ENCODE measurements around the gene SPAG16.

The SPAG16 gene

DNA sequence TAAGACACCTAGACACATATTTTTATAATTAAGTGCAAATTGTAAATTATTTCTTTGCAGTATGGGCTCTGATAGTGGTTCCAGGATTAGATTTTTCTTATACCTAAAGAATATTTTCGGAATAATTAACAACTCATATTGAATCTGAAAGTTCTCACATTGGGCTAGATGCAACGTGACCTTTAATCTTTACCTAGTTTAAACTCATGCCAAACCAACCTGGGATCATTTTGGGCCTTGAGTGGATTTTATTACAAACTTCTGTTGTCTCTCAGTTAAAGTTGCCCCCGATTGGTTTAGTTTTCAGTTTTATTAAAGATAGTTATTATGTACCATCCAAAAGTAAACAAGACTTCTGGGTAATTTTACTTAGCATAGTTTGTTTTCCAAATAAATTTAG lies 896.4 kb downstream of the SPAG16 start:
- DNase-seq (ENCODE audit: low read depth), result no peak

DNA sequence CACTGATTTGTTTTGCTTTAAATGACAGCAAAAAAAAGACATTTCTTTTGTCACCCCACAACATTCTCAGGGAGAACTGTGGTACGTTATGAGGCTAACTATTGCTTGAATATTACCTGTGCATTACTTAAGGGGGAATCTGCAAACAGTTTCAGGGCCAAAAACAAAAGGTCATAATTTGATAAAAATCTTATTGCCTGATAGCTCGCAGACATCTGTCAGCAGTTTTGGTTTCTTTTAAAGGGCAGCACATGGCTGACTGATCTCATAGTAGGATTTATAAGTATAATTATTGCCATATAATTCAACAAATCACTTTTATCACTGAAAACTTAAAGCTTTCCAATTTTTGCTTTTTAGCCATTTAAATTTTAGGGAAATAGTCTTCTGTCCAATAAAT lies 900.2 kb downstream of the SPAG16 start:
- DNase-seq (ENCODE audit: low read depth), result no peak

DNA sequence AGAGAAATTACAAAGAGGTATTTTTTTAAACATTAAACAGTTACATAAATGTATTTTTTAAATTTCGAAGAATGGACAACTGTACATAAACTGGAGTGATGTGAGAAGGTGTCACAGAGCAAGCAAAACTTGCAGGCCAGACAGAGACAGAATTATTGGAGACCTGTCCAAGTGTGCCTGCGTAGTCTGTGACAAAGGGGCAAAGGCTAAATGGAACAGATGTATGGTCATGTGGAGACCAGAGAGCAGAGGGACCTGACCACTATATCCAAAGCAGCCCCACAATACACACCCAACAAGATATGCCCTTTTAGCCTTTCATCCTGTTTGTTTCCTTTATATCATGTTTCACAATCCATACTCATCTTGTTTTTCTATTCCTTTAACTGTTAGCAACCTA lies 901.3 kb downstream of the SPAG16 start:
- no peak for DNase-seq (ENCODE audit: low read depth)

DNA sequence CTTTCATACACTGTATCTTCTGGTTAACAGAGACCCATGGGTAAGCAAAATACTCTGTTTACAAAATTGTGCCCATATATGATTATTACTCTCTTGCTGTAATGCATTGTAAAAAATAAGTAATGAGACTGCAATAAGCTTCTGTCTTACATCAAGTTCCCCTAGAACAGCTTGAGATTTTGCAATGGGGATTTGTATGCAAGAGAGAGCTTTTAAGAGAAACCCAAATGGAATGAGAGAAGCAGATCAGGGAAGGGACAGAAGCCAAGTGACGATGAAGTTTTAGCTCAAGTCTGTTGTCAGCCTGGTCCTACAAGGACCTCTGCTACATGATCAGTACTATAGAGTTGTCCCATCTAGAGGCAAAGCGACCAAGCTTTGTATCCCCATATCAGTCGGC lies 908.4 kb downstream of the SPAG16 start:
- DNase-seq (ENCODE audit: low read depth), result no peak

DNA sequence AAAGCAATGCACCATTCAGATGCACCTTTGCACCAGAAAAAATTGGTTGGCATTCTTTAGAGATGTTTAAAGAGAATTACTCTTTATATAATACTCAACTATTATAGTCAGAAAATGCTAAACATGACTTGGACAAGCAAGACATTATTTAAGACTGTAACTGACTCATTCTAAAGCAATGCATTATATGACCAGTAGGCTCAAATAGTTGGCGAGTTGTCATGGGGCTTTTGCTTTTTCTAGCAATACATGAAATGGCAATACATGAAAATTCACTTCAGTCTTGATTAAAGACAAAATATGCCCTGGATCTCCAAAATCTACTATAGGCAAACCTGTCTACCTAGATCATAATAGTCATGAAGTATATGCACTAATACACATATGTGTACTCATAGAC lies 909.7 kb downstream of the SPAG16 start:
- no peak for DNase-seq (ENCODE audit: low read depth)

DNA sequence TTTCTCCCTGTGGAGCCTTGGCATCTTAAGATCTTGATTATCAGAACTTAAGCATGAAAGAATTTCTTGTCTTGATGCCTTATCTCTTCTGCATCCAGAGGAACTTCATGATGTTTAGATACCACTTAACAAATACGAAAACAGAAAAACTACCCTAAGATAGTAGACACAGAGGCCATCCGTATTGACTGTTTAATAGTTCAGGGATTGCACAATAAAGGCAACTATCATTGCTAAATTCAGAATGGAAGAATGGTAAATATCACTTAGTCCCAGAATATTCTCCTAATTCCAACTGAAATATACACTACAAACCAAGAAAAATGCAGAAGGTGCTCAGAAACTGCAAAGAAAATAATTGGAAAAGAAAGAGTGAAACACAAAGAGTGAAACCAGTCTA lies 912.0 kb downstream of the SPAG16 start:
- no peak for DNase-seq (ENCODE audit: low read depth)

DNA sequence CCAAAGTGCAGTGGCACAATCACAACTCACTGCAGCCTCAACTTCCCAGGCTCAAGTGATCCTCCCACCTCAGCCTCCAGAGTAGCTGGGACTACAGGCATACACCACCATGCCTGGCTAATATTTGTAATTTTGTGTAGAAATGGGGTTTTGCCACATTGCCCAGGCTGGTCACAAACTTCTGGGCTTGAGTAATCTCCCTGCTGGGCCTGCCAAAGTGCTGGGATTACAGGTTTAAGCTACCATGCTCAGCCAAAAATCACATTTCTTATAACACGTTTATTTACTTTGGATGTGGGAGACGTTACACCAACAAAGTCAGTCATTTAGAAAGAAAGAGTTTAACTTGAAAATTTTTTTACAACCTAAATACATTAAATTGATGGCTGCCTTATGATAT lies 917.6 kb downstream of the SPAG16 start:
- no peak for DNase-seq (ENCODE audit: low read depth)

DNA sequence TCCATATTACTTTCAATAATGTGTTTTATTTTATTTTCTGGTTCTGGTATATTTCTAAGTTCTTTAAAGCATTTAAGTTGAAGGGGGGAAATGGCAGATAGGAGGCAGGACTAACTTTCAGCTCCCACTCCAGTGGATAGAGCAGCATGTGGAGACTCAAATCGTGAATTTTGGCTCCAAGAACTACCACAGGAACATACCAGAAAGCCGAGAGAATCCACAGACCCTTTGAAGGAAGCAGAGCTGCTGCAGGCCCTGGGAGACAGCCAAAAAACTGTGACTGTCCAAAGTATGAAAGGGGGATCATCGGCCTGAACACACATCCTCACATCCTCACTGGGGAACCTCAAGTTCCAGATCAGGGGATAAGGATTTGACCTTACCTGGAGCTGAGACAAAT lies 919.0 kb downstream of the SPAG16 start:
- DNase-seq (ENCODE audit: low read depth), result no peak

DNA sequence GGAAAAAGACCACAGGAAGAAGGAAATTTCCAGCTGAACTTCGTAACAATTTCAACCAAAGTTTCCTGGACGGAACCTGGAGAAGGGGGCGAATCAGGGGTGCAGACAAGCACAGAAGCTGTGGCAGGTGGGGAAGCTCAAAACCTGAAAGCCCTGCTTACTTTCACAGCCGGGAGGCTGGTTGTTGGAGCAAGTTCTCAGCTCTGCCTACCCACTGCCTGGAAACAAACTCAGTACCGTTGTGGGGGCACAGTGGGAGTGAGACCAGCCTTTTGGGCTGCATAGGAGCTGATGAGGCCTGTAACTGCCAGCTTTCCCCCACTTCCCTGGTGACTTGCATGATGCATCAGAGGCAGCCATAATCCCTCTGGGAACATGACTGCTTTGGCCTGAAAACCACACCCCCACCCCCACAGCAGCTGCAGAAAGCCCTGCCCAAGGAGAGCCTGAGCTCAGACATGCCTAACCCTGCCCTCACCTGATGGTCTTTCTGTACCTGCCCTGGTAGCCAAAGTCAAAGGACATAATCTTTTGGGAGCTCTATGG lies 919.6 kb downstream of the SPAG16 start:
- no peak for DNase-seq (ENCODE audit: low read depth)

DNA sequence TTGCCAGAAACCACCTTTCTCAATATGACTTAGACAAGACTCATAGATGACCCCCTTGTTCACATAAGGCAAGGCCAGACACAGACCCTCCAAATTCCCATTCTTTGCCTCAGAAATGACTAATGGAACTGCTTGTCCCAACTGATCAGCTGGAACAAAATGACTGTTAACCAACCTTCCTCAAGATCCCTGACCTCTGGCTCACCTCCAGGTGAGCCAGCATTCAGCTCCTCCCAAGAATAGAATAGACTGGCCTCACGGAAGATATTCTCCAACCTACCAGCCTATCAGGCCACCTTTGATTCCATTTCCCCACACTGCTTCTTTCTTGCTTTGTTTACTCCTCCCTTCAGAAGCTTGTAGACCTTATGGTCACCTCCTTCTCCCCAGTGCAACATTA lies 930.8 kb downstream of the SPAG16 start:
- no peak for DNase-seq (ENCODE audit: low read depth)

DNA sequence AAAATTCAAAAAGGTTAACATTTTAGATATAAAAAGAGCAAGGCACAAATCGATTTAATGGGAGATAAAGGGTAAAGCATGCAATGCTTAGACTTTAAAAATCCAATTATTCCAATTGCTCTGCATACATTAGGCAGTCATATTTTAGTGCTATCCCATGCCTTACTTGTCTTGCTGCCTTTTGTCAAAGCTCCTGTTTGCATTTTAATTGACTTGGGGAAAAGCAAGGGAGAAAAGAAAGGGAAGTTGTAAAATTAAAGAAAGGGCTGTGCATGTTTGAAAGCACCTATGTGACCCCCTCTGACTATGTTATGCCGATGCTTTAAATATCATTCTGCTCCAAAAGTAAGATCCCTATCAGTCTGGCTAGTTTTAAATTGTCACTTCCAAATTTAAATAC lies 932.9 kb downstream of the SPAG16 start:
- no peak for DNase-seq (ENCODE audit: low read depth)

DNA sequence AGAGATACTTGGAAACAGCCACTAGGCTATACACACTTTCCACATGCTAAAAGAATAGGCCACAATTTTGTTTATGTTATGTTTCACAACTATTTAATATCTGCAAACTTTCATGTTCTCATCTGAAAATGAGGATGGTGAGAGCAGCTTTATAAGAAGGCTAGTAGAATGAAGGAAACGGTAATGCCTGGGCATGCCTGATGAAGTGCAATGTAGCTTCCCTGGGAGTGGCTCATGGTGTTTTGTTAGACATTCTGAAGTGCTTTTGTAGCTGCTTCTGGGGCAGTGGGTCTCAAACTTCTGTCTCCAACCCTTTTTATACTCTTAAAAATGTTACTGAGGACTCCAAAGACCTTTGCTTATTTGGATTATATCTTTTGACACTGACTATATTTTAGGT lies 933.3 kb downstream of the SPAG16 start:
- DNase-seq (ENCODE audit: low read depth), result no peak

DNA sequence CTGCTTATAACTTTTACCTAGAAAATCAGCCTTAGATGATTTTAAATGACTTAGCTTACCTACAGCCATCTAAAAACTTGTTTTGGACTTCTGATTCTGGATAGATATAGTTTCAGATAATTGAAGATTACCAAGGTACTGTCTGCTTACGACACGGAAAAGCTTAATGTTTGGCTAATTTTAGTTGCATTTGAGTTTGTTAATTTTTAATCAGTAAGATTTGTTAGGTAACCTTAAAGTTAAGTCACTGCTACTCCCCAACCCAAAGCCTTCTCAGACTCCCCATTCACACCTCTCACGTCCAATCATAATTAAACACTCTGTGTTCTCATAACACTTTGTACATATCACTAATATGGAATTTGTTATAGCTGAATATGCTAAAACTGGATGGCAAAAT lies 936.0 kb downstream of the SPAG16 start:
- no peak for DNase-seq (ENCODE audit: low read depth)

DNA sequence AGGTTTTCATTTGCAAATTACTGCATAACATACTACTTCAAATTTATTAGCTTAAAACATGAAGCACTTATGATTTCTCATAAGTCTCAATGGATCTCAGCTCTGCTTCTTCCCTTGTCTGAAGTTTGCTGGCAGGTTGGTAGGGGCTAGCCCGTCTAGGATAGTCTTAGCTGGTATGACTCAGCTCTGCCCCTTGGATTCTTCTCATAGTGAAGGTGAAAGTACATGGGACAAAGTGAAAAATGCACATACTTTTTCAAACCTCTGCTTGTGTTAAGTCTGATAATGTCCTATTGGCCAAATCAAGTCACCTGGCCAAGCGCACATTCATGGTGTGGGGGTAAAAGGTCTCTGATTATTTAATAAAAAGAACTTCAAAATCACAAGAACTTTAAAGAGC lies 941.8 kb downstream of the SPAG16 start:
- no peak for DNase-seq (ENCODE audit: low read depth)

DNA sequence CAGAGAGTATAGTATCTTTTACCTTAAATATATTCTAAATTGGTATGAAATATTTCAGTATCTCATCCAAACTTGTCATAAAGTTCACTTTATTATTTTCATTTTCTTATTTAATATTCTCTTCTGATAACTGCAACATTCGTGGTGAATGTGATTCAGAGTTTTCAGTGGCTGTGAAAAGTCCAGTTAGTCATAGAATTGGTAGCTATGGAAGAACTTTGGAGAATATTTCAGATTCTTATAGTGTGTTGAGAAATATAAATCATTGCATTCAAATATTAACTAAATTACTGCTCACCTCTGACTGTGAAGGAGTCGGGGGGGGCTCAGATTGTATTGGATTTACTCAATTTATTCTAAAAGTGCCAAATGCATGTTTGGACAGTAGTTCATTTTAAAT lies 948.0 kb downstream of the SPAG16 start:
- no peak for DNase-seq (ENCODE audit: low read depth)

DNA sequence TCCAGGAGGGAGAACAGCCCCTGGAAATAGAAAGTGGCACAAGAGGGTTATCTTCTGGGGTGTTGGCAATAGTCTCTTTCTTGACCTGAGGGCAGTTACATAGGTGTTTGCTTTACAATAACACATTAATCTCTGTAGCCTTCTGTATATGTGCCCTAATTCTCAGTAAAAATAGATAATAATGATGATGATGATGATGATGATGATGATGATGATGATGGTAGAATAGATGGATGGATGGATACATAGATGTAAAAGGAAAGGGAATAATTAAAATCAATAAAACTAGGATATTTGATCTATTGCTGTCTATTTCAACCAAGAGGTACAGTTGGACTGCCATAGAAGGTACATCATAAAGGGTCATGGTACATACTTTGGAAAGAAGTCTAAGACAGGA lies 948.9 kb downstream of the SPAG16 start:
- no peak for DNase-seq (ENCODE audit: low read depth)

DNA sequence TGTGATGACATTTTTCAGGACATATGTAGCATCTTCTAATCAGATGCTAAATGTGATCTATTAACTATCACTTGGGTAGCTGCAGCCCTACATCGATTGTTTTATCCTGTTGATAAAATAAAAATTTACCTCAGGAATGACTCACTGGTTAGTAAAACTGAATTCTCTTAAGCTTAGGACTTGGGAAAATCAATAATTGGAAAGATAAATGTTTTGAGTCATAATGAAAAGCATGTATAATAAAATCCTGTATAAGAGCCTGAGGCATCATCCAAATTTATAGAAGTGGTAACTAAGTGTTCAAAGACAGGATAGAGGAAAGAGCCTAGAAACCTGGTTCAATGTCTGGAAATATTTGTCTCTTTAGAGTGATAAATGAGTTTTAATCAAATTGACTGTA lies 958.5 kb downstream of the SPAG16 start:
- DNase-seq (ENCODE audit: low read depth), result no peak

DNA sequence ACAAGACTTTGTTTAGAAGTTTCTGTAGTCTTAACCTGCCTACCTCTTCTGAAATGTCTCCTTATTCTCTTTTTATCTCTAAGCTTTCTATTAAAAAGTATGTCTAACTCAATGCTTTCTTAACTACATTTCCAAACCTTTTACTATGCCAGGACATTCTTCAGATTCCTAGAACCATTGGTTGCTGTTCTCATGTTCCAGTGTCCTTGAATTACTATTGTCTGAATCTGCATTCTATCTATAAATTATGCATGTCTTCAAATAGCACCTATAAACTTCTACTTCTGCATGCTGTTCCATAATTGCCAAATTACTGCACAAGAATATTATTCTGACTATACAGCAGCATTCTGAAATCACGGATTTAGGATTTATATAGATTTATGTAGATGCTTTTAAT lies 960.6 kb downstream of the SPAG16 start:
- DNase-seq (ENCODE audit: low read depth), result no peak

DNA sequence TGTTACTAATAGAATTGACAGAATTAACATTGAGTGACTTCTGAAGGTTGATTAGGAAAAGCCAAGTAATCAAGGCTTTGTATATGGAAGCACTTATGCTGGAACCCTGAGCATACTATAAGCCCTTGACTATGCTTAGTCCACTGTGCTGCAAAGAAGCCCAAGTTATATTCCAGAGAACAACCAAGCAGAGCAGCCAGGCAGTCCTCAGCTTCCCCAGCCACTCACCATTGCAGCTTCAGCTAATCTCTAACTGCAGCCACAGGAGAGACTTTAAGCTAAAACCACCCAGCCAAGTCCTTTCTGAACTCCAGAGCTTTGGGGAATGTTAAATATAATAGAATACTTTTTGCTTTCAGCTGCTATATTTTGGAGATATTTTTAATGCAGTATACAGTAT lies 962.2 kb downstream of the SPAG16 start:
- DNase-seq (ENCODE audit: low read depth), result no peak

DNA sequence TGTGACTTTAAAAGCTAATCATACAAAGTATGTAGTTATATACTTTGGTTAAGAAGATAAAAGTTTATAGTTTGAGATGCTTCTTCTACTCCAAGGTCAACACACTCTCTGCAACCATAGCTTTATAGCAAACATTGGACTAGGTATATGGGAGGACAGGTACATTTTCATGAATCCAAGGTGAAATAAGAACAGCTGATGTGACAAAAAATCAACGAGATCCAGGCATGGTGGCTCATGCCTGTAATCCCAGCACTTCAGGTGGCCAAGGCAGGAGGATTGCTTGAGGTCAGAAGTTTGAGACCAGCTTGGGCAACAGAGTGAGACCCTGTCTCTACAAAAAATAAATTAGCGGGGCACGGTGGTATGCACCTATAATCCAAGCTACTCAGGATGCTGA lies 963.3 kb downstream of the SPAG16 start:
- DNase-seq (ENCODE audit: low read depth), result no peak

DNA sequence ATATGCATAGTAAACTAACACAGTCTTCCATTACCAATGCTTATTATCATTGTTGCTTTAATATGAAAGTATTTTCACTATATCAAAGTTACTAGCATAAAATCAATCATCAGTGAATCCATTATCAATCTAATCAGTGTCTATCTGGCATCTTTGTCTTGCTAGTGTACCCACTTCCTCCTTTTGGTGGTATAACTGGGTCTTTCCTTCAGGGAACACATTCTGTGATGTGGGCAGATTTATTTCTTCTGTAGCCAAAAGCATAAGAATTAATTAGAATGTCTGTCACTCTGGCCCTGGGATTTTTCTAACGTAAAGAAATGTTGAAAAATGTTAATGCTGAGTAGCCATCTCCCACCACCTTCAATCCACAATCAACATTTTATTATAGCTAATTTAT lies 970.8 kb downstream of the SPAG16 start:
- no peak for DNase-seq (ENCODE audit: low read depth)

DNA sequence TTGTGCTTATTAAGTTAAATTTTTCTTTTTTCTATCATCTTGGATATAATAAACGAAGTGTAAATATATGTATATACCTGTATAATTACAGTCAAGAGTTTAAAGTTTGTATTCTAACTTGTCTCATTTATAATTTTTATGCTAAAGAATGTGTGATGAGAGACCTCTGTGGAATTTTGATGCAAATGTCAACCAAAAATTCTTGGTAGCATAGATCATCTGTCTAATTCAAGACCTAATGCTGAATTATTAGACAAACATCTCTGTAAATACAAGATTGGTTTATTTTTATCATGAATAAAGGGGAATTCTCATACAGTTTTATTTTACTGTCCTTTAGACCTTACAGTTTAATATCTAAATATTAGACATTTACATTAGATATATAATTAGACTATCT lies 977.4 kb downstream of the SPAG16 start:
- DNase-seq (ENCODE audit: low read depth), result no peak

DNA sequence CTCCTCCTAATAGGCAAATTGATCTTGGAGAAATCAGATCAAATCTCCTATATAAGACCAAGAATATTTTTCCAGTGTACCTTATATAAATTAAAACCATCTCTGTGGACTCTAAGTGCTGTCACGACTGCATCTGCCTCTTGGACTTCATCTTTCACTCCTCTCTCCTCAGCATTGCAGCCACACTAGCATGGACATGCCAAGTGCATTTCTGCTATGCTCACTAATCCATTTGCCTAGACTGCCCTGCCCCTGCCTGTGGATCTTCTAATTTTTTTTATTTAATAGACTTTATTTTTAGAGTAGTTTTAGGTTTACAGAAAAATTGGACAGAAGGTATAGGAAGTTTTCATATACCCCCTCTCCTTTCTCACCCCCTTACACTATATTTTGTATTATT lies 979.9 kb downstream of the SPAG16 start:
- no peak for DNase-seq (ENCODE audit: low read depth)

DNA sequence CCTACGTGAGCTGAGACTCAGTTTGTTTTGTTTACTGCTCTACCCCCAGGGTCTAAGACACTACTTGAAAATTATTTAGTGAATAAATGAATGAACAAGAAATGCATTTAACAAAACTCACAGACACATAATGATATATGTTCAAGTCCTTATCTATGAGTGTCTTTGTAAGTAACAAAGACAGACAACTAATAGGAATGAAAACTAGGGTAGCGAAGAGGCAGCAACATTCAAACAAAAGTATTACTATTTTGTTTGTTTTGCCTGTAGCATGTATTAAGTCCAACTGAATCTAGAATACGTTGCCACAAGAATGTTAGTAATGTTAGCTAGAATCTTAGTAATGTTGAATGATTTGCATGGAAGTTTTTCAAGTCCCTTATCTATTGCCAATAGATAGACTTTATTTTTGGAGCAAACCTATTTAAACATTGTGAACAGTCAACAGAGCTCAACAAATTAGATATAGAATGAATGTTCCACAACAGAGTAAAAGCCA lies 981.8 kb downstream of the SPAG16 start:
- no peak for DNase-seq (ENCODE audit: low read depth)

DNA sequence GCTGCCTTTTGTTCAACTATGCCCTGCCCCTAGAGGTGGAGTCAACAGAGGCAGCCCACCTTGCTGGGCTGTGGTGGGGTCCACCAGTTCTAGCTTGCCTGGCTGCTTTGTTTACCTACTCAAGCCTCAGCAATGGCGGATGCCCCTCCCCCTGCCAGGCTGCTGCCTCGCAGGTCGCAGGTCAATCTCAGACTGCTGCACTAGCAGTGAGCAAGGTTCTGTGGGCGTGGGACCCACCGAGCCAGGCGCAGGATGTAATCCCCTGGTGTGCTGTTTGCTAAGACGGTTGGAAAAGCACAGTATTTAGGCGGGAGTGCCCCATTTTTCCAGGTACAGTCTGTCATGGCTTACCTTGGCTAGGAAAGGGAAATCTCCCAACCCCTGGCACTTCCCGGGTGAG lies 993.6 kb downstream of the SPAG16 start:
- no peak for DNase-seq (ENCODE audit: low read depth)
